DOHH2 (cell line): ENCODE results near the gene CD244.

Source experiments
- H3F3A ChIP-seq: fragments of 200-600 bp; sonication (generic), shearing (Covaris generic); 2 replicates; pipeline ENCODE4 v1.6.0; 2016; ENCODE audit warnings: antibody characterized with exemption, mild to moderate bottlenecking; ENCODE audit not compliant: control insufficient read depth, insufficient read depth
- H3K27ac ChIP-seq: fragments of 200-600 bp; sonication (generic); 2 replicates; pipeline ENCODE4 v1.5.1; 2014; ENCODE audit warnings: low read depth, mild to moderate bottlenecking, low read length, moderate library complexity
- H3K27me3 ChIP-seq: fragments of 200-600 bp; sonication (generic); 2 replicates; pipeline ENCODE4 v1.6.1; 2014; ENCODE audit warnings: mild to moderate bottlenecking, low read length, mixed read lengths; ENCODE audit not compliant: control insufficient read depth
- H3K36me3 ChIP-seq: fragments of 200-600 bp; sonication (generic); 2 replicates; pipeline ENCODE4 v1.6.1; 2014; ENCODE audit warnings: mild to moderate bottlenecking, low read length, moderate library complexity, mixed read lengths; ENCODE audit not compliant: control insufficient read depth
- H3K4me1 ChIP-seq: fragments of 200-600 bp; sonication (generic); 2 replicates; pipeline ENCODE4 v1.6.1; 2014; ENCODE audit warnings: mild to moderate bottlenecking, low read length, mixed read lengths; ENCODE audit not compliant: control insufficient read depth
- H3K4me2 ChIP-seq: fragments of 200-600 bp; sonication (generic); 2 replicates; pipeline ENCODE4 v1.6.0; 2014; ENCODE audit warnings: mild to moderate bottlenecking, low read length, moderate library complexity
- H3K4me3 ChIP-seq: fragments of 200-600 bp; sonication (generic); 2 replicates; pipeline ENCODE4 v1.5.1; 2014; ENCODE audit warnings: mild to moderate bottlenecking, low read length, mixed read lengths
- H3K79me2 ChIP-seq: fragments of 200-600 bp; sonication (generic); 2 replicates; pipeline ENCODE4 v1.6.1; 2014; ENCODE audit warnings: mild to moderate bottlenecking, low read length, mixed read lengths; ENCODE audit not compliant: control insufficient read depth
- H3K9me2 ChIP-seq: fragments of 200-600 bp; sonication (generic); replicated peaks from 2 replicates; pipeline ENCODE4 v1.6.1; 2014; ENCODE audit warnings: mild to moderate bottlenecking, low read length, mixed read lengths; ENCODE audit not compliant: control insufficient read depth
- H3K9me3 ChIP-seq: fragments of 200-600 bp; sonication (generic); 2 replicates; pipeline ENCODE4 v1.6.1; 2014; ENCODE audit warnings: antibody characterized with exemption, low read length, mixed read lengths; ENCODE audit not compliant: control insufficient read depth, insufficient read depth
- H4K20me1 ChIP-seq: fragments of 200-600 bp; sonication (generic); 2 replicates; pipeline ENCODE4 v1.6.0; 2014; ENCODE audit warnings: low read depth, mild to moderate bottlenecking, antibody characterized with exemption, low read length, moderate library complexity; ENCODE audit not compliant: control insufficient read depth, insufficient read depth
- CTCF ChIP-seq: fragments of 200-600 bp; sonication (generic); IDR thresholded peaks from one replicate; pipeline ENCODE4 v1.5.1; 2014; ENCODE audit warnings: antibody characterized with exemption, mild to moderate bottlenecking, low read depth, low read length; ENCODE audit not compliant: poor library complexity, severe bottlenecking
- EZH2phosphoT487 ChIP-seq: fragments of 200-600 bp; sonication (generic); IDR thresholded peaks from 2 replicates; pipeline ENCODE4 v1.6.1; 2017; ENCODE audit warnings: borderline replicate concordance, mild to moderate bottlenecking, antibody characterized with exemption, low read length, moderate library complexity, mixed read lengths

The CD244 gene

GRCh38 chr1:160860840-160861505, 1.7 kb downstream of the CD244 start:
- Histone ChIP-seq H3K9me3 (no peaks in the 10 kb centered on the region), H3K4me3 (no peak overlapping the region), H3K36me3 (no peaks in the 10 kb centered on the region), H3K4me1 (no peaks in the 10 kb centered on the region), H3F3A (no peaks in the 10 kb centered on the region), H4K20me1 (no peaks in the 10 kb centered on the region), H3K4me2 (no peak overlapping the region), H3K9me2 (no peaks in the 10 kb centered on the region), H3K79me2 (no peaks in the 10 kb centered on the region), H3K27me3 (peaks cover 14% of the 10 kb centered on the region; the same call in 1 of the 2 replicates), H3K27ac (no peak overlapping the region)
- TF ChIP-seq EZH2phosphoT487: no peak
- TF ChIP-seq CTCF: no peak

GRCh38 chr1:160859166-160859565, 3.5 kb downstream of the CD244 start:
- Histone ChIP-seq H3K79me2 (no peaks in the 10 kb centered on the region), H3K9me3 (no peaks in the 10 kb centered on the region), H3K4me2 (no peak overlapping the region), H3F3A (no peaks in the 10 kb centered on the region), H3K4me3 (no peak overlapping the region), H3K36me3 (no peaks in the 10 kb centered on the region), H3K4me1 (no peaks in the 10 kb centered on the region), H3K9me2 (no peaks in the 10 kb centered on the region), H3K27ac (no peak overlapping the region), H4K20me1 (no peaks in the 10 kb centered on the region), H3K27me3 (peaks cover 23% of the 10 kb centered on the region)
- TF ChIP-seq EZH2phosphoT487: no peak
- no peak for TF ChIP-seq CTCF

- Histone ChIP-seq H3F3A (no peaks in the 10 kb centered on the region), H3K27me3 (peaks cover 23% of the 10 kb centered on the region), H3K36me3 (no peaks in the 10 kb centered on the region), H3K4me2 (no peak overlapping the region), H3K27ac (no peak overlapping the region), H3K9me2 (no peaks in the 10 kb centered on the region), H3K9me3 (no peaks in the 10 kb centered on the region), H4K20me1 (no peaks in the 10 kb centered on the region), H3K4me1 (no peaks in the 10 kb centered on the region), H3K79me2 (no peaks in the 10 kb centered on the region), H3K4me3 (no peak overlapping the region)
- TF ChIP-seq EZH2phosphoT487 (no peak), CTCF (no peak)
These were observed 4.2 kb downstream of the CD244 start for GRCh38 chr1:160858507-160858906.
